Measurements from ENCODE around the gene HNRNPA3.

DNA sequence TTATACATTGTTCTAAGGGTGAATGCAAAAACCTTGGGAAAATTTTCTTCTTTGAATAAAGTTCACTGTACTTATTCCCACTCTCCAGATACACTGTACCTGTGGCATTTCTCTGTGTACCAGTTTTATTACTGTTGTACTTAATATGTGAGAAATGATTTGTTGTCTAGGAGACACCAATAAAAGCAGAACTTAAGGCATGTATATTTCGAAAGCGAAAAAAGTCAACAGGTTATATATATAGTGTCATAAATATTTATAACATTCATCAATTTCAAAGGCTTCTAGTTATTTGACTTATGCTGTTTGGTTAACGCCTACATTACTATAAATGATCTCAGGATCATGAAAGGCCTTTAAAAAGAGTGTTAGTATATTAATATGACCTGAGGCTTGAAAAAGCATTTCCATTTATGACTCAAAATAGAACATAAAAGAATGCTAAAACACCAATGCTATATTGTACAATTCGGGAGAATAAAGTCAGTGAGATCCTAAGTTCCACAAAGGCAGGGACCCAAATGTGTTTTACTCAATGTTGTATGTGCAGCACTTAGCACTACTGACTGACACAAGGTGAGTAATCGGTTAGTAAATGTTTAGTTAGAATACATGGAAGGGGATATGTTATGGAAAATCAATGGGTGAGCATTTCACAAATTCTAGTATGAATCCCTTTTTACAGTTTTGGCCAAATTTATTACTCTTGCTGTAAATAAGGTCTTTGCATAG is 32.2 kb upstream of the HNRNPA3 start:
- TF ChIP-seq, protein P1, sequence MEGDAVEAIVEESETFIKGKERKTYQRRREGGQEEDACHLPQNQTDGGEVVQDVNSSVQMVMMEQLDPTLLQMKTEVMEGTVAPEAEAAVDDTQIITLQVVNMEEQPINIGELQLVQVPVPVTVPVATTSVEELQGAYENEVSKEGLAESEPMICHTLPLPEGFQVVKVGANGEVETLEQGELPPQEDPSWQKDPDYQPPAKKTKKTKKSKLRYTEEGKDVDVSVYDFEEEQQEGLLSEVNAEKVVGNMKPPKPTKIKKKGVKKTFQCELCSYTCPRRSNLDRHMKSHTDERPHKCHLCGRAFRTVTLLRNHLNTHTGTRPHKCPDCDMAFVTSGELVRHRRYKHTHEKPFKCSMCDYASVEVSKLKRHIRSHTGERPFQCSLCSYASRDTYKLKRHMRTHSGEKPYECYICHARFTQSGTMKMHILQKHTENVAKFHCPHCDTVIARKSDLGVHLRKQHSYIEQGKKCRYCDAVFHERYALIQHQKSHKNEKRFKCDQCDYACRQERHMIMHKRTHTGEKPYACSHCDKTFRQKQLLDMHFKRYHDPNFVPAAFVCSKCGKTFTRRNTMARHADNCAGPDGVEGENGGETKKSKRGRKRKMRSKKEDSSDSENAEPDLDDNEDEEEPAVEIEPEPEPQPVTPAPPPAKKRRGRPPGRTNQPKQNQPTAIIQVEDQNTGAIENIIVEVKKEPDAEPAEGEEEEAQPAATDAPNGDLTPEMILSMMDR (optimal IDR thresholded peaks at IDR 0.05 in 1 of 3, IDR thresholded peaks at IDR 0.05 in 1 of 3, conservative IDR thresholded peaks at IDR 0.05 in 1 of 3; ENCODE audit: extremely low read depth in 1 of 3, insufficient read depth in 2 of 3, low read length in 3 of 3): no peak
- TF ChIP-seq EZH2 (IDR thresholded peaks at IDR 0.05; ENCODE audit: low read length): no peak
